Mesendoderm (in vitro differentiated cells): ENCODE data around the gene GOLGA7B.
"Not testable (repeated sequence)": the region's sequence is repeated elsewhere in the genome, so short reads cannot be mapped to it uniquely, and the experiment has no call there.

ENCODE experiments used
- DNase-seq: peaks from one replicate; pipeline ENCODE4 v3.0.0; 2013
- H2AK5ac ChIP-seq: 2 replicates; pipeline ENCODE4 v1.6.1; 2013; ENCODE audit warnings: low read length, inconsistent platforms
- H2BK120ac ChIP-seq: 2 replicates; pipeline ENCODE4 v1.6.1; 2013; ENCODE audit warnings: low read depth, mild to moderate bottlenecking, low read length, moderate library complexity, mixed read lengths
- H2BK15ac ChIP-seq: replicated peaks from 2 replicates; pipeline ENCODE4 v1.6.1; 2013; ENCODE audit warnings: low read depth, mild to moderate bottlenecking, moderate library complexity
- H2BK5ac ChIP-seq: 2 replicates; pipeline ENCODE4 v1.6.1; 2013; ENCODE audit warnings: low read length, inconsistent platforms
- H3K18ac ChIP-seq: 2 replicates; pipeline ENCODE4 v1.6.1; 2013; ENCODE audit warnings: mild to moderate bottlenecking, low read length, mixed read lengths
- H3K23ac ChIP-seq: one replicate; pipeline ENCODE4 v1.6.1; 2013; ENCODE audit warnings: low read length
- H3K27ac ChIP-seq: 2 replicates; pipeline ENCODE4 v1.5.1; 2013; ENCODE audit warnings: low read depth, mild to moderate bottlenecking, inconsistent platforms, low read length, moderate library complexity
- H3K27me3 ChIP-seq: 2 replicates; pipeline ENCODE4 v1.6.1; 2013; ENCODE audit warnings: low read length, control low read depth, mild to moderate bottlenecking, inconsistent platforms; ENCODE audit not compliant: insufficient read depth, poor library complexity
- H3K36me3 ChIP-seq: 2 replicates; pipeline ENCODE4 v1.6.1; 2013; ENCODE audit warnings: low read length, inconsistent platforms; ENCODE audit not compliant: control insufficient read depth, insufficient read depth
- H3K4ac ChIP-seq: one replicate; pipeline ENCODE4 v1.6.1; 2013; ENCODE audit warnings: low read depth, mild to moderate bottlenecking, low read length, moderate library complexity
- H3K4me1 ChIP-seq: 2 replicates; pipeline ENCODE4 v1.6.1; 2013; ENCODE audit warnings: low read depth, low read length, inconsistent platforms; ENCODE audit not compliant: control insufficient read depth
- H3K4me2 ChIP-seq: 2 replicates; pipeline ENCODE4 v1.6.1; 2013; ENCODE audit warnings: low read length
- H3K4me3 ChIP-seq: 2 replicates; pipeline ENCODE4 v1.5.1; 2013; ENCODE audit warnings: mild to moderate bottlenecking, low read length
- H3K56ac ChIP-seq: one replicate; pipeline ENCODE4 v1.6.1; 2013; ENCODE audit warnings: low read length
- H3K79me1 ChIP-seq: 2 replicates; pipeline ENCODE4 v1.6.1; 2013; ENCODE audit warnings: low read length, inconsistent platforms
- H3K79me2 ChIP-seq: 2 replicates; pipeline ENCODE4 v1.6.1; 2013; ENCODE audit warnings: mild to moderate bottlenecking, low read length; ENCODE audit not compliant: control insufficient read depth, insufficient read depth
- H3K9ac ChIP-seq: 2 replicates; pipeline ENCODE4 v1.6.1; 2013; ENCODE audit warnings: low read length, inconsistent platforms
- H4K5ac ChIP-seq: one replicate; pipeline ENCODE4 v1.6.1; 2013; ENCODE audit warnings: low read length
- H4K8ac ChIP-seq: one replicate; pipeline ENCODE4 v1.6.1; 2013; ENCODE audit warnings: low read depth, mild to moderate bottlenecking, control low read depth, low read length, moderate library complexity
- WGBS: extraction: QIAGEN DNeasy Blood & Tissue Kit; methylation state at CpG from one replicate; pipeline ENCODE4 v1.1.7; 2013; ENCODE audit warnings: low lambda C conversion rate, missing lambda C conversion rate; ENCODE audit not compliant: insufficient coverage; ENCODE audit errors: extremely low coverage; 5-methylcytosine and 5-hydroxymethylcytosine counted together

GOLGA7B gene

GRCh38 chr10:97831259-97831658, 18.4 kb upstream of the GOLGA7B start:
- Histone ChIP-seq H2BK5ac (no peak overlapping the region), H3K79me2 (no peaks in the 10 kb centered on the region), H3K79me1 (no peaks in the 10 kb centered on the region), H3K4me1 (no peaks in the 10 kb centered on the region), H3K27ac (no peak overlapping the region), H3K4ac (no peak overlapping the region), H3K18ac (no peak overlapping the region), H3K56ac (no peak overlapping the region), H3K9ac (no peak overlapping the region), H2AK5ac (no peak overlapping the region), H3K27me3 (no peaks in the 10 kb centered on the region), H4K8ac (no peak overlapping the region), H3K23ac (no peak overlapping the region), H3K36me3 (no peaks in the 10 kb centered on the region), H4K5ac (no peak overlapping the region), H3K4me3 (no peak overlapping the region), H2BK120ac (no peak overlapping the region), H3K4me2 (no peak overlapping the region), H2BK15ac (no peak overlapping the region)
- no peak for DNase-seq
- no CpG with 5 or more reads among the region's 2 CpGs for WGBS

- no peak overlapping the region for H3K18ac ChIP-seq
- H3K79me2 ChIP-seq = no peaks in the 10 kb centered on the region
- H3K27me3 ChIP-seq = no peaks in the 10 kb centered on the region
- H2BK5ac ChIP-seq = no peak overlapping the region
- H3K9ac ChIP-seq = no peak overlapping the region
- no CpG with 5 or more reads among the region's 2 CpGs for WGBS
- H3K4me3 ChIP-seq = no peak overlapping the region
- no peak for DNase-seq
- no peak overlapping the region for H3K4me2 ChIP-seq
- H3K27ac ChIP-seq = no peak overlapping the region
- H4K8ac ChIP-seq = no peak overlapping the region
- H3K4me1 ChIP-seq = no peaks in the 10 kb centered on the region
- no peaks in the 10 kb centered on the region for H3K36me3 ChIP-seq
- no peaks in the 10 kb centered on the region for H3K79me1 ChIP-seq
- H3K23ac ChIP-seq = no peak overlapping the region
- H3K56ac ChIP-seq = no peak overlapping the region
- H2BK15ac ChIP-seq = no peak overlapping the region
- H2AK5ac ChIP-seq = no peak overlapping the region
- no peak overlapping the region for H3K4ac ChIP-seq
- H2BK120ac ChIP-seq = no peak overlapping the region
- no peak overlapping the region for H4K5ac ChIP-seq
Measured at GRCh38 chr10:97836446-97836845, 13.2 kb upstream of the GOLGA7B start.

GRCh38 chr10:97838091-97838490, 11.6 kb upstream of the GOLGA7B start:
- Histone ChIP-seq H3K9ac (no peak overlapping the region), H3K56ac (no peak overlapping the region), H2BK15ac (no peak overlapping the region), H3K4me1 (no peaks in the 10 kb centered on the region), H3K27me3 (no peaks in the 10 kb centered on the region), H3K36me3 (no peaks in the 10 kb centered on the region), H4K5ac (no peak overlapping the region), H3K4me2 (no peak overlapping the region), H2BK5ac (no peak overlapping the region), H3K4me3 (no peak overlapping the region), H2AK5ac (no peak overlapping the region), H3K79me2 (no peaks in the 10 kb centered on the region), H3K4ac (no peak overlapping the region), H3K27ac (no peak overlapping the region), H4K8ac (no peak overlapping the region), H3K23ac (no peak overlapping the region), H3K18ac (no peak overlapping the region), H2BK120ac (no peak overlapping the region), H3K79me1 (no peaks in the 10 kb centered on the region)
- no CpG with 5 or more reads among the region's 3 CpGs for WGBS
- DNase-seq = no peak

DNA sequence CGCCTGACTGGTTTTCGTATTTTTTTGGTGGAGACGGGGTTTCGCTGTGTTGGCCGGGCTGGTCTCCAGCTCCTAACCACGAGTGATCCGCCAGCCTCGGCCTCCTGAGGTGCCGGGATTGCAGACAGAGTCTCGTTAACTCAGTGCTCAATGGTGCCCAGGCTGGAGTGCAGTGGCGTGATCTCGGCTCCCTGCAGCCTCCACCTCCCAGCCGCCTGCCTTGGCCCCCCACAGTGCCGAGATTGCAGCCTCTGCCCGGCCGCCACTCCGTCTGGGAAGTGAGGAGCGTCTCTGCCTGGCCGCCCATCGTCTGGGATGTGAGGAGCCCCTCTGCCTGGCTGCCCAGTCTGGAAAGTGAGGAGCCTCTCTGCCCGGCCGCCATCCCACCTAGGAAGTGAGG, 8.5 kb upstream of the GOLGA7B start:
- not testable (repeated sequence) for H3K18ac ChIP-seq, H2BK5ac ChIP-seq, H3K79me1 ChIP-seq, DNase-seq, H2BK120ac ChIP-seq, H3K36me3 ChIP-seq, H3K4me3 ChIP-seq, H3K27me3 ChIP-seq, H2AK5ac ChIP-seq, H3K9ac ChIP-seq, H4K8ac ChIP-seq, H3K23ac ChIP-seq, H3K27ac ChIP-seq, H2BK15ac ChIP-seq, H3K4ac ChIP-seq, H3K4me2 ChIP-seq, H3K79me2 ChIP-seq, H3K4me1 ChIP-seq, H3K56ac ChIP-seq, H4K5ac ChIP-seq
- WGBS = no CpG with 5 or more reads among the region's 22 CpGs

- not testable (repeated sequence) for H3K18ac ChIP-seq, H3K23ac ChIP-seq, H4K8ac ChIP-seq, H3K9ac ChIP-seq, H3K4ac ChIP-seq, H3K27ac ChIP-seq, H3K4me1 ChIP-seq, H3K56ac ChIP-seq, H3K4me3 ChIP-seq, H4K5ac ChIP-seq, H2BK5ac ChIP-seq, H2BK15ac ChIP-seq, DNase-seq, H3K36me3 ChIP-seq, H3K27me3 ChIP-seq, H3K4me2 ChIP-seq, H2AK5ac ChIP-seq, H2BK120ac ChIP-seq, H3K79me2 ChIP-seq, H3K79me1 ChIP-seq
- no CpG with 5 or more reads among the region's 3 CpGs for WGBS
Measured at GRCh38 chr10:97842114-97842513, 7.5 kb upstream of the GOLGA7B start.

DNA sequence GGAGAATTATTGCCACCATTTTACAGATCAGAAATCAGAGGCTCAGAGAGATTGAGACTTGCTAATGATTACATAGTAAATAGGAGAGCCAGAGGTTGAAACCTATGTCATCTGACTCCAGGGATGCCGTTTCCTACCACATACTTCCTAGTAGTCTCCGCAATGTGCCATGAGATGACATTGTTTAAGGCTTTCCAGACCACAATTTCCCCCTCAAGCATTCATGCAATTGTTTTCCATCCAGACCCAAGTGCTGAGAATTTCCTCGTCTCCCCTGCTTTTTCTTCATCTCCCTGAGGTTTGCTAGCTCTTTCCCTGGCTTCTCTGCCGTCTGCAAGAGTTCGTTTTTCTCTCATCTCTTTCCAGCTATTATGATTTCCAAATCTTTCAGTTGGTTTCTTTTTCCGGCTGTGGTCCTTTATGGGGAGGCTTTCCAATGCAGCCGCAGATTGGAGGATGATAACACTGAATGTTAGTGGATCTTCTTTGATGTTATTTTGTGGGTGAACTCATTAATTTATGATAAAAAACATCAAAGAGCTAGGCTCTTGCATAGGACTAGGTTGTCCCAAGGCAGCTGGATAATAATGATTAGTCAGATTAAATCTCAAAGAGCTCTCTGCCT, 6.9 kb upstream of the GOLGA7B start:
- no CpG with 5 or more reads among the region's 7 CpGs for WGBS
- no peak overlapping the region for H4K5ac ChIP-seq
- no peak overlapping the region for H3K27ac ChIP-seq
- H3K4me2 ChIP-seq = no peak overlapping the region
- no peak overlapping the region for H4K8ac ChIP-seq
- no peaks in the 10 kb centered on the region for H3K79me2 ChIP-seq
- H3K4me1 ChIP-seq = no peaks in the 10 kb centered on the region
- H3K36me3 ChIP-seq = no peaks in the 10 kb centered on the region
- no peaks in the 10 kb centered on the region for H3K79me1 ChIP-seq
- no peak overlapping the region for H2AK5ac ChIP-seq
- no peak overlapping the region for H3K4me3 ChIP-seq
- DNase-seq = no peak
- no peaks in the 10 kb centered on the region for H3K27me3 ChIP-seq
- no peak overlapping the region for H3K23ac ChIP-seq
- no peak overlapping the region for H2BK5ac ChIP-seq
- no peak overlapping the region for H2BK120ac ChIP-seq
- H3K9ac ChIP-seq = no peak overlapping the region
- H2BK15ac ChIP-seq = no peak overlapping the region
- H3K56ac ChIP-seq = no peak overlapping the region
- no peak overlapping the region for H3K4ac ChIP-seq
- H3K18ac ChIP-seq = no peak overlapping the region
